Dendritic cell treated with granulocyte-macrophage colony-stimulating factor and Interleukin-4, amounts not matched to agents 40 ng/mL and 50 ng/mL, for 4 days (primary cell): ENCODE measurements around the gene MYH13.

ENCODE experiments used
- H3K27ac Mint-ChIP-seq: one replicate; pipeline ENCODE4 v1.8.0; 2022; ENCODE audit warnings: mild to moderate bottlenecking, mixed read lengths
- H3K27me3 Mint-ChIP-seq: one replicate; pipeline ENCODE4 v1.8.0; 2022; ENCODE audit warnings: mild to moderate bottlenecking, mixed read lengths
- H3K36me3 Mint-ChIP-seq: one replicate; pipeline ENCODE4 v1.8.0; 2022; ENCODE audit warnings: low read depth, mixed read lengths
- H3K4me1 Mint-ChIP-seq: one replicate; pipeline ENCODE4 v1.8.0; 2022; ENCODE audit warnings: low read depth, mixed read lengths
- H3K4me3 Mint-ChIP-seq: one replicate; pipeline ENCODE4 v1.8.0; 2022; ENCODE audit warnings: mild to moderate bottlenecking, moderate library complexity, mixed read lengths
- H3K9me3 Mint-ChIP-seq: one replicate; pipeline ENCODE4 v1.8.0; 2022; ENCODE audit warnings: mixed read lengths
- intact Hi-C: fragments of 100-400 bp; cut with micrococcal nuclease; formaldehyde crosslinking; loops from one replicate; pipeline ENCODE4 v1.15.0; 2022

MYH13 gene

DNA sequence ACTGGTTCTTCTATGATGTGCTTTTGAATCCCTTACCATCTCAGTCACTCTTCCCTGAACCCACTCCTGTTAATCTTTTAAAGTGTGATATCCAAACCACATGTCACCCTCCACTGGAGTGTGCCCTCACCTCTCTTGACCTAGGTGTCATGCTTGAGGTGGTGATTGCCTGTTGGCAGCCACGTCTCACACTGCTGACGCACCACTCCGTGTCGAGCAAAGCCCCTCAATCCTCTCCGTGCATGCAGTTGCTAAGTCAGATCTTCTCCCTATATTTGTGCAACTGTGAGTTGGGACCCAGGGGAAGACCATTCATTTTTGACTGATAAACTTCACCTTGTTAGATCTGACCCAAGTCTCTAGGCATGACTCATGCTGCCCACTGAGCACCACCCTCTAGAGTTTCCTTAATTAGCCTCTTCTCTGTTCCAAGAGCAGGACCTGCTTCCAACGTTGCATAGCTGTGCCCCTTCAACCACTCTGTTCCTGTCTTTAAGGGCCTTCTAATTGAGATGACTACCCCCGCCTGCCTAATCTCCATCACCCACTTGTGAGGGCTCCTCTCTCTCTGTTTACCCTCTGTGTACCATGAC is 2.7 kb downstream of the MYH13 start:
- no peak overlapping the region for H3K4me3 Mint-ChIP-seq
- intact Hi-C loops, result no loop called here
- no peaks in the 10 kb centered on the region for H3K9me3 Mint-ChIP-seq
- no peaks in the 10 kb centered on the region for H3K4me1 Mint-ChIP-seq
- no peak overlapping the region for H3K27ac Mint-ChIP-seq
- H3K27me3 Mint-ChIP-seq, result peaks cover 9% of the 10 kb centered on the region
- H3K36me3 Mint-ChIP-seq, result no peaks in the 10 kb centered on the region

GRCh38 chr17:10369239-10369638 is 3.6 kb downstream of the MYH13 start:
- peaks cover 11% of the 10 kb centered on the region for H3K27me3 Mint-ChIP-seq
- H3K9me3 Mint-ChIP-seq, result no peaks in the 10 kb centered on the region
- H3K36me3 Mint-ChIP-seq, result no peaks in the 10 kb centered on the region
- H3K4me3 Mint-ChIP-seq, result no peak overlapping the region
- H3K4me1 Mint-ChIP-seq, result no peaks in the 10 kb centered on the region
- intact Hi-C loops, result no loop called here
- no peak overlapping the region for H3K27ac Mint-ChIP-seq

- Mint-ChIP-seq H3K36me3 (no peaks in the 10 kb centered on the region), H3K4me3 (no peak overlapping the region)
Observed at GRCh38 chr17:10368561-10368960, 4.2 kb downstream of the MYH13 start.

DNA sequence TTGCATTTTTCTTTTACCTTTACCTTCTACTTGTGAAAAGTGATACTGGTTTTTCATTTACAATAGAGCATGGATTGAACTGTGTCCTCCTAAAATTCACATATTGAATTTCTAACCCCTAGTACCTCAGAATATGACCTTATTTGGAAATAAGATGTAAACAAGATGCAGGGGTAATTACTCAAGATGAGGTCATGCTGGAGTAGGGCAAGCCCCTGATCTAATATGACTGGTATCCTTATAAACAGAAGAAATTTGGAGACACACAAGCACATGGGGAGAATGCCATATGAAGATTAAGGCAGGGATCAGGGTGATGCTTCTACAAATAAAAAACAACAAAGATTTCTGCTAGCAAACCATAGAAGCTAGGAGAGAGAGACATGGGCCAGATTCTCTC is 12.2 kb downstream of the MYH13 start:
- Mint-ChIP-seq H3K27ac (no peak overlapping the region), H3K9me3 (no peaks in the 10 kb centered on the region), H3K27me3 (peaks cover 5% of the 10 kb centered on the region), H3K4me3 (no peak overlapping the region), H3K36me3 (no peaks in the 10 kb centered on the region), H3K4me1 (no peaks in the 10 kb centered on the region)
- intact Hi-C loops, result no loop called here

More at GRCh38 chr17:10368561-10368960, 4.2 kb downstream of the MYH13 start:
- Mint-ChIP-seq H3K4me1 (no peaks in the 10 kb centered on the region), H3K27me3 (peaks cover 11% of the 10 kb centered on the region), H3K27ac (no peak overlapping the region), H3K9me3 (no peaks in the 10 kb centered on the region)
- intact Hi-C loops, result no loop called here

- Mint-ChIP-seq H3K27ac (no peak overlapping the region), H3K36me3 (no peaks in the 10 kb centered on the region), H3K4me1 (no peaks in the 10 kb centered on the region), H3K27me3 (peaks cover 3% of the 10 kb centered on the region), H3K4me3 (no peak overlapping the region), H3K9me3 (no peaks in the 10 kb centered on the region)
- intact Hi-C loops, result no loop called here
Observed at GRCh38 chr17:10357768-10358167, 15.0 kb downstream of the MYH13 start.

DNA sequence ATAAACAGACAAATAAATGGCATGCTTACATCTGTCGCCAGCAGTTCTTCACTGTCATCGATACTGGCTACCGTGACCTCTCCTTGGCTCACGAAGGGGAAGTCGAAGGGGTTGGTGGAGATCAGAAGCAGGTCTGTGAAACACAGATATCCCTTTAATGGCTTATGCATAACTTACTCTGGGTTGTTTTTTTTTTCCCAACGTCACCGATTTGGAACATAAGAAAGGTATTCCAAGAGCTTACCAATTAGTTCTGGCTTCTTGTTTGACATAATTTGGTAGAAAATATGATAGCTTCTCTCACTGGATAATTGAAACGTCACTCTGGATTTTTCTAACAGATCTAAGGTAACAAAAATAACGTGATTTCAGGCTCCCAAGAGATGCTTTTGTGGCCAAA is 18.2 kb downstream of the MYH13 start:
- intact Hi-C loops, result no loop called here

DNA sequence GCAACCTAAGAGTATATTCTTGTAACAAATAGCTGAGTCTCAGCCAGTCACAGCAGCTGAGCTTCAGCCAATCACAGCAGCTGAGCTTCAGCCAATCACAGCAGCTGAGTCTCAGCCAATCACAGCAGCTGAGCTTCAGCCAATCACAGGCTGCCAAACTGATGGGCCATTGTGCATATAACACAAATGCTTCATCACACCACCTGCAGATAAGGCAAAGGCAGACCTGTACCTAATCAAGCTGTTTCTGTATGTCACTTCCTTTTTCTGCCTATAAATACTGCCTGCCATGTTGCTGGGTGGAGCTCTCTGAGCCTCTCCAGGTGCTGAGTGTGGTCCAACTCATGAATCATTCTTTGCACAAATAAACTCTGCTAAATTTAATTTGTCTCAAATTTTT is 19.9 kb downstream of the MYH13 start:
- H3K27ac Mint-ChIP-seq, result no peak overlapping the region
- peaks cover 4% of the 10 kb centered on the region for H3K27me3 Mint-ChIP-seq
- no peaks in the 10 kb centered on the region for H3K9me3 Mint-ChIP-seq
- no peaks in the 10 kb centered on the region for H3K4me1 Mint-ChIP-seq
- intact Hi-C loops, result no loop called here
- no peak overlapping the region for H3K4me3 Mint-ChIP-seq
- H3K36me3 Mint-ChIP-seq, result no peaks in the 10 kb centered on the region

More for the DNA sequence above, 18.2 kb downstream of the MYH13 start:
- Mint-ChIP-seq H3K27me3 (peaks cover 3% of the 10 kb centered on the region), H3K4me1 (no peaks in the 10 kb centered on the region), H3K4me3 (no peak overlapping the region), H3K9me3 (no peaks in the 10 kb centered on the region), H3K36me3 (no peaks in the 10 kb centered on the region), H3K27ac (no peak overlapping the region)

DNA sequence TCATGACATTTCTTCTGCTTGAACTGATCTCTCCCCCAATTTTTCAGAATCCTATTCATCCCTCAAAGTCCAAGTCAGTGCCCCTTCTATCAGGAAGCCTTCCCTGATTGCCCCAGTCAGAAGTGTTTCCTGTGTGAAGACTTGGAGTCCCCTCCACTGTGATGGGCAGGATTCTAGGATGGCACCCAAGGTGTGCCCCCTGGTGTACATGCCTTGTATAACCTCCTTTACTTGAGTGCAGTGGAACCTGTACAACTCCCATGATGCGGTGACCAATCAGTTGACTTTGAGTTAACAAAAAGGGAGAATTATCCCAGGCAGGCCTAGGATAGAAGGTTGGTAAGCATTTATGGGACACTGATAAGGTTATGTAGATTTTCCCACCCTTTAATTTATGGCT is 23.4 kb downstream of the MYH13 start:
- Mint-ChIP-seq H3K36me3 (no peaks in the 10 kb centered on the region), H3K27ac (no peak overlapping the region)
- intact Hi-C loops, result loop anchor here (2.0 kb wide), 1 partner anchor 55 kb away; no protein-coding TSS in a partner anchor

DNA sequence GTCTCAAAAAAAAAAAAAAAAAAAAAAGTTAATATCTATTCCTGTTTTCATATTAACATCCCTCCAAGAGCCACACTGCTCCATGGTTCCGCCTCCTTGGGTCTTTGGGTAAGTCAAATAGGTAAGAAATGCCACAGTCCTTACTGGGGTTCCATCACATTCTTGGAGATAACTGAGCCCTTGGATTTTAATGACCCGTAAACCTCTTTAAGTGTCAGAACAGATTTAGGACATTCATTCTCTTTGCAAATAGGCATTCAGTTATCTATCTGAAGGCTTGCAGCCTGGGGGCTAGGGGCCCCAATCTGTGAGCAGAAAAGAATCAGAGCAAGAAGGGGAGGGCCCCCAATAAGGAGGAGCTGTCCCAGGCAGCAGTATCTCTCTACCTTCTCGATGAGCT is 28.0 kb downstream of the MYH13 start:
- Mint-ChIP-seq H3K4me1 (no peaks in the 10 kb centered on the region), H3K4me3 (no peak overlapping the region), H3K27me3 (peaks cover 3% of the 10 kb centered on the region), H3K36me3 (no peaks in the 10 kb centered on the region), H3K27ac (no peak overlapping the region), H3K9me3 (no peaks in the 10 kb centered on the region)
- intact Hi-C loops, result no loop called here

More for the DNA sequence above, 23.4 kb downstream of the MYH13 start:
- Mint-ChIP-seq H3K27me3 (peaks cover 2% of the 10 kb centered on the region), H3K9me3 (no peaks in the 10 kb centered on the region), H3K4me3 (no peak overlapping the region), H3K4me1 (no peaks in the 10 kb centered on the region)

- no peak overlapping the region for H3K27ac Mint-ChIP-seq
- intact Hi-C loops, result no loop called here
- H3K36me3 Mint-ChIP-seq, result no peaks in the 10 kb centered on the region
- H3K4me3 Mint-ChIP-seq, result no peak overlapping the region
- peaks cover 1% of the 10 kb centered on the region for H3K27me3 Mint-ChIP-seq
- no peaks in the 10 kb centered on the region for H3K4me1 Mint-ChIP-seq
- H3K9me3 Mint-ChIP-seq, result no peaks in the 10 kb centered on the region
Observed at GRCh38 chr17:10339051-10339450, 33.8 kb downstream of the MYH13 start.

- Mint-ChIP-seq H3K27ac (no peak overlapping the region), H3K9me3 (no peaks in the 10 kb centered on the region), H3K4me1 (no peaks in the 10 kb centered on the region), H3K36me3 (no peaks in the 10 kb centered on the region), H3K4me3 (no peak overlapping the region), H3K27me3 (peaks cover 1% of the 10 kb centered on the region)
- intact Hi-C loops, result no loop called here
Observed at GRCh38 chr17:10337976-10338375, 34.8 kb downstream of the MYH13 start.

DNA sequence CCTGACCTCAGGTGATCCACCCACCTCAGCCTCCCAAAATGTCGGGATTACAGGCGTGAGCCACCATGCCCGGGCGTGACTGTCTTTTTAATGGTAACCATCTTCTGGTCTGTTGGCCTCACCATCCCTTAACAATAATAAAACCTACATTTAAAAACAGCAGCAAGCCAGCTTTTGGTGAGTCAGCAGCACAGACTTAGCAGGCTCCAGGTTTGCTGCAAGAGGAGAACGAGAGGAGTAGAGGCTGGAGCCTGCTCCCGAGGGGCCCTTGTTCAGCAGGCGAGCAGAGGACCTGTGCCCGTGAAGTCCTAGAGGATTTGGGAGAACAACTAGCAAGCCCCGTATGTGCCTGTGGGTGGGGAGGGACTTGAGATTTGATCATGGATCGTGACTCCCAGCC is 35.7 kb downstream of the MYH13 start:
- no peak overlapping the region for H3K4me3 Mint-ChIP-seq
- no peaks in the 10 kb centered on the region for H3K9me3 Mint-ChIP-seq
- H3K27ac Mint-ChIP-seq, result no peak overlapping the region
- no peaks in the 10 kb centered on the region for H3K4me1 Mint-ChIP-seq
- peaks cover 1% of the 10 kb centered on the region for H3K27me3 Mint-ChIP-seq
- no peaks in the 10 kb centered on the region for H3K36me3 Mint-ChIP-seq
- intact Hi-C loops, result no loop called here

DNA sequence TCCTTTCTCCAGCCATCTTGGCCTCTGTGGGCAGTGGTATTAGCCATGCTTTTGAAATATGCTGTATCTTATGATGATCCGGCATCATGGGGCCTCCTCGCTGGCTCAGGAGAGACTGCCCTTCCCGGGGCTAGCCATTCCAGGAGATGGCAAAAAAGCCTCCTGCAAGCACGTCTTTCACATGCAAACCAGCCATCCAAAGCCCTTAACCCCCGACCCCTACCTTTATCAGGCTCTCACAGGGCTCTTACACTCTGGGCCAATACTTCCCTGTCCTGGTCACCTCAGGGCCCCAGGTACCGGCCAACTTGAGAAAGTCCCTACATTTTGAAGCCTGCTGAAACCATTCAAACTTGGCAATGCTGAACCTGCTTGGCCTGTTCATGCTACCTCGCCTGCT is 36.4 kb downstream of the MYH13 start:
- Mint-ChIP-seq H3K4me3 (no peak overlapping the region), H3K27ac (no peak overlapping the region), H3K36me3 (no peaks in the 10 kb centered on the region), H3K4me1 (no peaks in the 10 kb centered on the region), H3K9me3 (no peaks in the 10 kb centered on the region), H3K27me3 (no peaks in the 10 kb centered on the region)
- intact Hi-C loops, result no loop called here

GRCh38 chr17:10332515-10332914 is 40.3 kb downstream of the MYH13 start:
- Mint-ChIP-seq H3K9me3 (no peaks in the 10 kb centered on the region), H3K4me3 (no peak overlapping the region), H3K36me3 (no peaks in the 10 kb centered on the region), H3K4me1 (no peaks in the 10 kb centered on the region), H3K27me3 (peaks cover 17% of the 10 kb centered on the region), H3K27ac (no peak overlapping the region)
- intact Hi-C loops, result no loop called here
